Esophagus (tissue), 2 donors: ENCODE measurements around the gene TP53INP2. TPM values are rescaled to one million over a fixed set of nuclear protein-coding genes. Genes with fewer than 3 reads are reported as not detected.
A peak's percentile ranks its signal among the peaks of the same experiment; 100 is the strongest.

Experiments used
- H3K27ac ChIP-seq, 2 donors: one replicate each; pipeline ENCODE4 v1.5.1; 2013; ENCODE audit warnings: low read depth in 2 of 2, mild to moderate bottlenecking in 2 of 2, inconsistent platforms in 1 of 2, low read length in 1 of 2, moderate library complexity in 1 of 2
- H3K27me3 ChIP-seq, 2 donors: one replicate each; pipeline ENCODE4 v1.6.1; 2013; ENCODE audit warnings: low read length in 2 of 2, control low read depth in 1 of 2, mild to moderate bottlenecking in 1 of 2; ENCODE audit not compliant: insufficient read depth in 2 of 2, control insufficient read depth in 1 of 2
- H3K36me3 ChIP-seq, 2 donors: one replicate each; pipeline ENCODE4 v1.6.1; 2013; ENCODE audit warnings: low read length in 1 of 2; ENCODE audit not compliant: control insufficient read depth in 2 of 2, insufficient read depth in 2 of 2
- H3K4me1 ChIP-seq, 2 donors: one replicate each; pipeline ENCODE4 v1.6.1; 2013; ENCODE audit warnings: low read length in 1 of 2; ENCODE audit not compliant: control insufficient read depth in 2 of 2, insufficient read depth in 2 of 2
- H3K4me3 ChIP-seq, 2 donors: one replicate each; pipeline ENCODE4 v1.5.1; 2013; ENCODE audit warnings: low read length in 2 of 2, mild to moderate bottlenecking in 2 of 2, low read depth in 1 of 2, moderate library complexity in 1 of 2
- H3K9me3 ChIP-seq, 2 donors: one replicate each; pipeline ENCODE4 v1.6.1; 2013; ENCODE audit warnings: mild to moderate bottlenecking in 2 of 2, low read depth in 1 of 2, low read length in 1 of 2, moderate library complexity in 1 of 2; ENCODE audit not compliant: control insufficient read depth in 2 of 2, insufficient read depth in 1 of 2
- WGBS, 2 donors: extraction: QIAGEN DNeasy Blood & Tissue Kit; methylation state at CpG; one replicate each; pipeline ENCODE4 v1.1.7; 2013; 5-methylcytosine and 5-hydroxymethylcytosine counted together
- polyA plus RNA-seq, 2 donors: library from polyadenylated mRNA; stranded (reverse); fragments of 200-250 nt; gene quantifications; one replicate each; pipeline ENCODE4 v1.2.3, GENCODE V29; 2013
- donor health status: healthy with polysubstance abuse.
- donor health status: Bipolar disorder and iron deficiency.

Gene TP53INP2
- polyA plus RNA-seq, 2 donors = 39.5 to 57.1 TPM

- Histone ChIP-seq H3K36me3 (peaks cover 0 to 3% of the 10 kb centered on the region in 2 donors), H3K9me3 (no peaks in the 10 kb centered on the region), H3K27me3 (no peaks in the 10 kb centered on the region), H3K27ac (peak overlapping the region; percentile 99), H3K4me1 (peaks cover 0 to 9% of the 10 kb centered on the region in 2 donors), H3K4me3 (peak overlapping the region; percentile 83)
- 28 to 32% methylated on average over 5 of the region's 5 CpGs for WGBS, 2 donors
Measured at GRCh38 chr20:34705008-34705396, 858 bp downstream of the TP53INP2 start.

GRCh38 chr20:34705397-34706301, 1.5 kb downstream of the TP53INP2 start:
- H3K4me1 ChIP-seq = peaks cover 0 to 15% of the 10 kb centered on the region in 2 donors
- peak overlapping the region; percentile 99 for H3K27ac ChIP-seq
- H3K9me3 ChIP-seq = no peaks in the 10 kb centered on the region
- H3K4me3 ChIP-seq = peak overlapping the region; percentile 83
- WGBS, 2 donors = 38 to 41% methylated on average over 6 of the region's 6 CpGs
- peaks cover 0 to 3% of the 10 kb centered on the region in 2 donors for H3K36me3 ChIP-seq
- H3K27me3 ChIP-seq = no peaks in the 10 kb centered on the region

- Histone ChIP-seq H3K4me3 (peak overlapping the region; percentile 12 to 83), H3K9me3 (no peaks in the 10 kb centered on the region), H3K27me3 (no peaks in the 10 kb centered on the region), H3K4me1 (peaks cover 0 to 17% of the 10 kb centered on the region in 2 donors), H3K36me3 (peaks cover 0 to 8% of the 10 kb centered on the region in 2 donors), H3K27ac (peak overlapping the region; percentile 8 to 99)
- 90 to 100% methylated on average over 1 of the region's 1 CpG for WGBS, 2 donors
Measured at GRCh38 chr20:34706302-34706875, 2.2 kb downstream of the TP53INP2 start.

GRCh38 chr20:34706912-34707784, 3.0 kb downstream of the TP53INP2 start:
- 49 to 78% methylated on average over 3 of the region's 3 CpGs for WGBS, 2 donors
- peaks cover 0 to 8% of the 10 kb centered on the region in 2 donors for H3K36me3 ChIP-seq
- peaks cover 0 to 17% of the 10 kb centered on the region in 2 donors for H3K4me1 ChIP-seq
- H3K4me3 ChIP-seq = peak overlapping the region in 1 of 2 donors; percentile 12
- no peak overlapping the region for H3K27ac ChIP-seq
- no peaks in the 10 kb centered on the region for H3K9me3 ChIP-seq
- H3K27me3 ChIP-seq = no peaks in the 10 kb centered on the region

GRCh38 chr20:34708621-34709043, 4.5 kb downstream of the TP53INP2 start:
- H3K27ac ChIP-seq = peak overlapping the region; percentile 81 to 86
- H3K4me1 ChIP-seq = peaks cover 0 to 17% of the 10 kb centered on the region in 2 donors
- peak overlapping the region; percentile 54 to 65 for H3K4me3 ChIP-seq
- no peaks in the 10 kb centered on the region for H3K27me3 ChIP-seq
- peaks cover 0 to 12% of the 10 kb centered on the region in 2 donors for H3K36me3 ChIP-seq
- WGBS, 2 donors = 5 to 9% methylated on average over 21 to 22 of the region's 22 CpGs
- no peaks in the 10 kb centered on the region for H3K9me3 ChIP-seq

- H3K27me3 ChIP-seq = no peaks in the 10 kb centered on the region
- H3K4me3 ChIP-seq = peak overlapping the region; percentile 54 to 65
- peaks cover 0 to 17% of the 10 kb centered on the region in 2 donors for H3K4me1 ChIP-seq
- WGBS, 2 donors = 1% methylated on average over 50 to 64 of the region's 64 CpGs
- peak overlapping the region; percentile 81 to 86 for H3K27ac ChIP-seq
- H3K9me3 ChIP-seq = no peaks in the 10 kb centered on the region
- H3K36me3 ChIP-seq = peaks cover under 1 to 16% of the 10 kb centered on the region in 2 donors
Measured at GRCh38 chr20:34709044-34709830, 5.1 kb downstream of the TP53INP2 start.

GRCh38 chr20:34709831-34710567, 5.9 kb downstream of the TP53INP2 start:
- WGBS, 2 donors = 3 to 5% methylated on average over 48 to 61 of the region's 61 CpGs
- H3K9me3 ChIP-seq = no peaks in the 10 kb centered on the region
- H3K36me3 ChIP-seq = peaks cover 3 to 19% of the 10 kb centered on the region in 2 donors
- no peaks in the 10 kb centered on the region for H3K27me3 ChIP-seq
- H3K27ac ChIP-seq = peak overlapping the region; percentile 81 to 86
- peaks cover 0 to 17% of the 10 kb centered on the region in 2 donors for H3K4me1 ChIP-seq
- peak overlapping the region; percentile 54 to 65 for H3K4me3 ChIP-seq

- no peaks in the 10 kb centered on the region for H3K9me3 ChIP-seq
- peaks cover 0 to 17% of the 10 kb centered on the region in 2 donors for H3K4me1 ChIP-seq
- H3K27me3 ChIP-seq = no peaks in the 10 kb centered on the region
- peak overlapping the region; percentile 12 to 81 for H3K27ac ChIP-seq
- no peak overlapping the region for H3K4me3 ChIP-seq
- H3K36me3 ChIP-seq = peaks cover 8 to 19% of the 10 kb centered on the region in 2 donors
Measured at GRCh38 chr20:34710568-34710839, 6.4 kb downstream of the TP53INP2 start.
